Measurements from ENCODE around the gene FGF5.
"Not testable (repeated sequence)": the region's sequence is repeated elsewhere in the genome, so short reads cannot be mapped to it uniquely, and the experiment has no call there.

Gene FGF5

DNA sequence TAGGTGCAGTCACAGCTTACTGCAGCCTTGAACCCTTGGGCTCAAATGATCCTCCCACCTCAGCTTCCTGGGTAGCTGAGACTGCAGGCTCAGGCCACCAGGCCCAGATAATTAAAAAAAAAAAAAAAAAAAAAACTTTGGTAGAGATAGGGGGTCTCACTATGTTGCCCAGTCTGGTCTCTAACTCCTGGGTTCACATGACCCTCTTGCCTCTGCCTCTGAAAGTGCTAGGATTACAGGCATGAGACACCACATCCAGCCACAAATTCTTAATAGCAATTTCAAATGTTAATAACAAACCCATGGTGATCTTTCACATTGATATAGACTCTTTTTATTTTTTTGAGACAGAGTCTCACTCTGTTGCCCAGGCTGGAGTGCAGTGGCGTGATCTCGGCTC, 12.3 kb upstream of the FGF5 start:
- no peak for DNase-seq (ENCODE audit: low read depth)

DNA sequence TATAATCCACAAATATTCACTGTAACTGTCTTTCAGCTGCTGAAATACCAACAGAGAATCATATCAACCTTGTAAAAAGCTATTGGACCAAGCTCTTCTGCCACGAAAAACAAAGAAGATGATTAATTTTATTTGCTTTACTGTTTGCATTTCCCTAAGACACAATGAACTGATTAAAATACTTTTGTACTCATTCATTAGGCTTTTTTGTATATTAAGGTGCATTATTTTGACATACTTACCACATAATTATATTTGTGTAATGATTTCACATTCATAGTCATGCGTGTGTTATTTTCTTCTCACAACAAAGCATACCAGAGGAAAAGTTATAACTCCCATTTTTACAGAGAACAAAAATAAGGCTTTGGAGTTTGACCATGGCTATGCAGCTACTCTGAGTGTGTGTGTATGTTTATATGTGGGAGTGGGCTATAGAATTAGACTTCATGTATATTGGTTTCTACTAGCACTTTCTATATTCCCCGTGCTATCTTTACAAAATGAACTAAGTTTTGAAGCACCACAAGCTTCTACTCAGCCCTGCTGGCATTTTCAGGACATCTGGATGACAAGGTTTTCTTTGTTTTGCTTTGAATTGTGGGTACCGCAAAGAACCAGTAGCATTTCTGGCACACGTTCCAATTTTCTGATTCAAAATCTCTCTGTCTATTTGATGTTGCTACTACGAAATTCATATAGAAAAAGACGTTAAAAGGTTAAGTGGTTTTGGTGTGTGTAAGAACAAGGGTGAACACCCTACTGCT, 11.0 kb upstream of the FGF5 start:
- DNase-seq (ENCODE audit: low read depth), result no peak

DNA sequence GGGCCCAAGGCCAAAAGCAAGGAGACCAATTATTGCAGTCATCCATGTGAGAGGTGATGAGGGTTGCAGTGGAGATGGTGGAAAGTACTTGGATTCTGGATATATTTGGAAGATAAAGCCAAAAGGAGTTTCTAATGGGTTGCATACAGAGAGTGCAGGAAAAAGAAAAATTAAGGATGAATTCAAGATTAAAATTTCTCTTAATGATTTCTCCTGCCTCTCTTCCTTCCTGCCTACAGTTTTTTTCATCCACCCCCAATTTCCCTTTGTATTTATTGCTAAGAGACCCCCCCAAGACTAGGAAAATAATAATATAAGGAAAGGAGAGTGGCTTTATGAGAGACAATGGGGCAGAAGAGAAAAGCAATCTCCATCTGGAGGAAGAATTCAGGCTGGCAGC, 8.6 kb upstream of the FGF5 start:
- no peak for DNase-seq (ENCODE audit: low read depth)

DNA sequence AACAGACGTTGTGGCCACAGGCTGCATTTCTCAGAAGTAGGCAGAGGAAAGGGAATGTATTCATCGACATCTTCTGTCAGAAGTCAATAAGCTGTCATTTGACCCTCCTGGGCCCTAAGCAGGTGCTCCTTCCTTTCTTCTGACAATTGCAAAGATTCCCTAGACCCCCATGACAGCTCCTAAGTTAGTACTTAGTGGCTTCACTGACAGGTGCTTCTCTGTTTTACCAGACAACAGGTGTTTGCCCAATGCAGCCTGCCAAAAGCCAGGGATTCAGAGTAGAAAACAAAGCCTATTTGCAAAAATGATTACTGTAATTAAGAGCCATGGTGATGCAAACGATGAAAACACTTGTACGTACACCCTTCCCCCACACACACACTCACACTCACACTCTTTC, 7.5 kb upstream of the FGF5 start:
- DNase-seq (ENCODE audit: low read depth), result no peak

DNA sequence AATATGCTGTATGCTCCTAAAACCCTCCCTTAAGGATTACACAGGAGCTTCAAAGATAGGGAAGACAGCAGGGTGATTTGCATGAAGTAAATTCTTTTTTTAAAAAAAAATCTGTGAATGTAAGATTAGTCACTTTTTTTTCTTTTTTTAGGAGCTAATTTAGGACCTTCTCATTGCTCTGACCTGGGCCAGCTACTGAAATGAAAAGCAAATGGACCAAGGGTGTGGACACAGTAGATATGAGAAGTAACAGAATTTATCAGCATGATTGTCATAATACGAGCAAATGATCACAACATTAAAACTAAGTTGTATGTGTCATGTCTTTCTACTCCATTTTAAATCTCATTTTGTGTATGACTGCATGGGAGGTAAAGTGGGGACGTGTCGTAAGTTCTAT, 6.6 kb upstream of the FGF5 start:
- no peak for DNase-seq (ENCODE audit: low read depth)

DNA sequence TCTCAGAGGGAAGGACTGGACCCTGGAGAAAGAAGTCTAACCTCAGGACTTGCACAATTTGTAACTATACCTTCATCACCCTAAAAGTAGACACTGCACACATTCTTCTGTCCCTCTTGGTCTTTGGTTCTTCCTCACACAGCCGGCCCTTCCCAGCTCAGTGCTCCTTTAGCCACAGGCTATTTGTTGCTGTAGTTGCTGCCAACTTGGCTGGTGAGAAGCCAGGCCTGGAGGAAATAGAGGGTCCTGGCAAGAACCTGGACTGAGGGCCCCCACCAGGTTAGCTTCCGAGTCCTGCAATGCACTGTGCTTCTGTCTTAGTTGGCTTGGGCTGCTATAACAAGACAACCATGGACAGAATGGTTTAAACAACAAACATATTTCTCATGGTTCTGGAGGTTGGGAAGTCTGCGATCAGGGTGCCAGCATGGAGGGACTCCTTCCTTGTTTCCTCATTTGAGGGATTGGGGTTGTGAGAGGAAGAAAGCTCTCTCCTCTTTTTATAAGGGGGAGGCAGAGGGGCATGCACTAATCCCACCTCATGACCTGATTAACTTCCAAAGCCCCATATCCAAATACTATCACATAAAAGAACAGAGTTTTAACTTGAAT, 4.4 kb upstream of the FGF5 start:
- DNase-seq (ENCODE audit: low read depth), result no peak

DNA sequence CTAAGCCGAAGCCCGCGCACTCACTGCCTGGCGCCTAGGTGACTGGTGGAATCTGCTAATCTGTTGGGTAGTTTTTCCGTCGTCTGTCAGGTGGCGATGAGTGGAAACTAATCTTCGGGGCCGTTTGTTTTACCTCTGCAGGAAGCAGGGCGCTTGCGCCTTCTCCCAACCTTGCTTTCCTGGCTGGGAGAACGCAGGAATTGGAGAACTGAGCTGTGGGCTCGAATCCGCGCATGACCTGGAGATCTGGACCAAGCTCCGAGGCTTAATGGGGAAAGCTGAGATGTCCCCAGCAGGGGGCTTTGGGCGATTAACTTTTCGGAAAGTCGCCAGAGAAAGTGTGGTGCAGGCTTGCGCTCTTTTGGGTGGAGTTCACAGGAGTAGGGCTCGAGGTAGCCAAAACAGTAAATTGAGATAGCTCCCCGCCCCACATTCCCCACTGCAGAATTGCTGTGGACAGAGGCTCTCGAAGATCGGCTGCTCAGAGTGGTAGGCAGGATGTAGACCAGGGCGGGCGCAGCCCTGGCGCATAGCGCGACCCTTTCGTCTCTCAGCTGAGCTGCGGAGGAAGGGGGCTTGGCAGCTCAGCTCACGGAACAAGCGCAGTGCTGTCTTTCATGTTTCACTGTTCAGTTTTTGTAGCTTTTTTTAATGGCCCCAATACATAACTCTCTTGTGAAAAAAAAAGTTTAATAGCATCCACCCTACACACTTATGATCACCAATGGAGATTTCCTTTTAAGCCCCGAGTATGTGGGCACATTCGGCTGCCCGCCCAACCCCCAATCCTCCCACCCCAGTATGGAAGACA, 2.7 kb upstream of the FGF5 start:
- DNase-seq (ENCODE audit: low read depth), result no peak

DNA sequence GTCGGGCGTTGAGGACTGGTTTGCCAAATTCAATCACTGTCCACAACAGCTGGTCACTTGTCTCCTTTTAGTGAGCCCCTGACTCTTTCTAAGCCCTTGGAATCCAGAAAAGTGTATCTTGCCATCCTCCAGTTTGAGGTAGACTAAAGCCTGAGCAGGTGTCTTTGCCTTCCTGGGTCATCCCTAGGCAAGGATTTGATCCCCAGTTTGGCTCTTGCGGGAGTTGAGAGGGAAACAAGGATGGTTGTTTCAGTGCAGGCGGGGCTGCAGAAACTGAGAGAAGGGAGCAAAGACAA, 2.2 kb upstream of the FGF5 start:
- no peak for DNase-seq (ENCODE audit: low read depth)

DNA sequence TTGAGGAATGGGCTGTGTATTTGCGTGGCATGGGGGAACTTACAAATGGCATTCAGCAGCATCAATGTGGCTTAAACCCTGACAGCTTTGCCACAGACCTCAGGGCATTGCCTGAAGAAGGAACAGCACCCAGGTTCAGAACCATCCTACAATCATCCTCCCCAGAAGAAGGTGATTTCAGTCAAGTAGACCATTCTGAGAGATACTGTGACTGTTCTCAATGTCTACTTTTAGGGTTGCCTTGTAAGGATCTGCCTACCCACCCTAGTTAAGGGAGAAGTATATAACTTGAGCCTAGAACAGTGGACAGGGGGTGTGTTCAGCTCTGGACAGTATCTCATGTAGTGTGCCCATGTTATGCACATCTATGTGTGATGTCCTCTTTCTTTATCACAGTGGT, 1.6 kb upstream of the FGF5 start:
- no peak for DNase-seq (ENCODE audit: low read depth)

DNA sequence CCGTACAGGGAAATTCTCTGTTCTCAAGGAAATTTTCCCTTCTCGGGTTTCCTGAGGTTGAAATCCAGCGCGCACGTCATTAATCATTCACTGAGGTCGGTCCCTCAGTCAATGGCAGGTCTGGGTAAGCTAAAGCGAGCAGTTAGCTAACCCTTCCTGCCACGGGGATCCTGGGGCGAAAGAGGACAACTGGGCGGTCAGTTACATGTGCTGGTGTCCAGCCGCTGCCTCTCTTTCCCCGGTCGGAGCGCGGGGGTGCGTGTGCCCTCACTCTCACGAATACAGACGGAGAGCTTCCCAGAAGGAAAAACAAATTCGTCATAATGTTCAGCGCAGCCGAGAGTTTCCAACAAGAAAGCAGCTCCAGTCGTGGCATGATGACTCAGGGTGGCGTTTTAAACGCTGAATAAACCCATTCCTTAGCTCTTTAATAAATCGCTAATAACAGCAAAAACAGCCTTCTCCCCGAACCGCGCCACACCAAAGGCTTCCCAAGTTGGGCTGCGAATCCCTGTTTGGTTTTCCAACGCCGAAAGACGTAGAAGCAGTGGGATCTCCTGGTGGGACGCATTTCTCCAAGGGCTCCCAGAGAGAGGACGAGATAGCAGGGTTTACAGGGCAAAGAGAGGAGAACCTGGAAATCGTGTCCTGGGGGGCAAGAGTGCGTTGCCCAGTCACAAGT, 752 bp upstream of the FGF5 start:
- DNase-seq (ENCODE audit: low read depth), result no peak

DNA sequence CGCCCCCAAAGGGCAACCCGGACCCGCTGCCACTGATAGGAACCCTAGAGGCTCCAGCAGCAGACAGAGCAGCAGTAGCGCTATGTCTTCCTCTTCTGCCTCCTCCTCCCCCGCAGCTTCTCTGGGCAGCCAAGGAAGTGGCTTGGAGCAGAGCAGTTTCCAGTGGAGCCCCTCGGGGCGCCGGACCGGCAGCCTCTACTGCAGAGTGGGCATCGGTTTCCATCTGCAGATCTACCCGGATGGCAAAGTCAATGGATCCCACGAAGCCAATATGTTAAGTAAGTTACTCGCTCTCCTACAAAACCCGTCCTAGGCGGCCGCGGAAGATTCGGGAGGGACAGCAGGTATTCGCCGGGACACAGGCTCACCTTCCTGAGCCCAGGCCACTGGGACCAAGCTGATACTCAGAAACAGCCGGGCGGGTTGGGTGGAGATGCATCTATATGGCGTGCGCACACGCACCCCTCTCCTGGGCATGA, 477 bp downstream of the FGF5 start:
- no peak for DNase-seq (ENCODE audit: low read depth)

DNA sequence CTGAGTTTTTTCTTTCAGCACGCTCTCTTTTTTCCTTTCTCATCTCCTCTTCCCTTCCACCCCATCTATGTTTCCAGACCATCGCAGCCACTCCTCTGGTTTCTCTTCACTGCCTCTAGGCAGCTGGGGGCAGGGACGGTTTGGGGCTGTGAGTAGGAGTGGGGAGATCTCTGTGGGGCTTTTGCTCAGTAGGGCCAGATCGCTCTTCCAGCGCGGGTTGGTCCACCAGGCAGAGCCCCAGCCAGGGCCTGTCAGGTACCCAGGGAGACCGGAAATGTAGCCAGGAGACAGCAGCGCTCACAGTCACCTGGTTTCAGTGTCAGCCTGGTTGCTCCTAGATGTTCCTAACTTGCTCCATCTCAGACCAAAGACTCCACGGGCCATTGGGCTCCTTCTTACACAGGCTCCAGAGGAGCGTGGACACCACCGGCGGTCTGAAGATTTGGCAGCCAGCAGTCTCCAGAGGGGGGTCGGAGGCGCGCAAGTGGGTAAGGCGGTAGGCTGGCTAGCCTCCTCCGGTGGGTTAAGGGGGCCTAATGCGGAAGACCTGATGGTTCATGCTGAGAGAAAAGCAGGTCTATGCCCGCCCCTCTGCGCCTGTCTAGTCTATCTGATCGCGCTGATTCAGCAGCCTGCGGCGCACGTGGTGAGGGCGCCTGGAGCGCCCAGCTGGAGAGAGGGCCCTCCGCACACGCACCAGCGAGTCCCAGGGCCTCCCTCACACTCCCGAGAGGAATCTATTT, 1.8 kb downstream of the FGF5 start:
- no peak for DNase-seq (ENCODE audit: low read depth)

DNA sequence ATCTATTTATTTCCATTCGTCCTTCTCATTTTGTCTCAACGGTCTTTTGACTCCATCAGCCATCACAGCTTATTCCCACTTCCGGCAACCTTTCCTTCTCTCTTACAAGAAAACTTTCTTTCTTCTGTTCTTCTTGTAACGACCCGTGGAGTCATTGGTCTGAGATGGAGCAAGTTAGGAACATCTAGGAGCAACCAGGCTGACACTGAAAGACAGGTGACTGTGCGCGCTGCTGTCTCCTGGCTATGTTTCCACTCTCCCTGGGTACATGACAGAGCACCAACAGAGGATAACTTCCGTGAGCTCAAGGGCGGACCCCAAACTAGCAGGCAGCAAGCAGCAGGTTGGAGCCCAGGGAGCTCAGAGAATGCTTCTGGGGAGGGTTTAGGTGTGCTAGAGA, 2.5 kb downstream of the FGF5 start:
- no peak for DNase-seq (ENCODE audit: low read depth)

DNA sequence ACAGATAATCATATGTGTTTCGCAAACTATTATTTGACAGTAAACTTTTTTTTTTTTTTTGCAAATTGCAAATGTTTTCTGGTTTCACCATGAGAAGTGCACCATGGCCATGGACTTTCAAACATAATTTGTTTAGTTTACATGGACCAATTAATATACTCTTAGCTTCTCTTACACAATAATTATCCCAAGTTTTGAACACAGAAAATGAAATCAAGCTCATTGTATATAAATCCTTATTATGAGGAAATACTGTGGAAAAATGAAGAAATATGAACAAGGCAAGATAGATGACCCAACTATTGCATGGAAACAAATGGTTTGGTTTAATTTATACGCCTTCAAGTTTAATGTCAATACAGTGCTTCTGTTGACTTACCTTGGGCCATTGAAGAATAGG, 3.9 kb downstream of the FGF5 start:
- no peak for DNase-seq (ENCODE audit: low read depth)

DNA sequence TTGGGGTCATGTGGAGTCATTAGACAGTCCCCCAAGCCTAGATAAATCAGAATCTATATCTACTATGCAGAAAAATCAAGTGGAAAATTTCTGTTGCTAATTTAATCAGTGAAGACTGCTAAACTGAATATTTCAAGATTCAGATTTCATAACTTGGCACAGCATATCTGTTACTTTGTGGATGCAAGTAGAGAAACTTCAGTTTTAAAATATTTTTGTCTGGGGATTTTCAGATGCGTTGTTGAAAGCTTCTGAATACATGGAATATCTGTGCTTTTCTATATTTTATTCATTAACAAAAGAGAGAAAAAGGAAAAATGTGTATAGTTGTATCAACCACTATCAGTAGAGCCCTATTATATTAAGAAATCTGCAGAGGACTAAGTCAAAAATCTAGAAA, 4.4 kb downstream of the FGF5 start:
- DNase-seq (ENCODE audit: low read depth), result no peak

DNA sequence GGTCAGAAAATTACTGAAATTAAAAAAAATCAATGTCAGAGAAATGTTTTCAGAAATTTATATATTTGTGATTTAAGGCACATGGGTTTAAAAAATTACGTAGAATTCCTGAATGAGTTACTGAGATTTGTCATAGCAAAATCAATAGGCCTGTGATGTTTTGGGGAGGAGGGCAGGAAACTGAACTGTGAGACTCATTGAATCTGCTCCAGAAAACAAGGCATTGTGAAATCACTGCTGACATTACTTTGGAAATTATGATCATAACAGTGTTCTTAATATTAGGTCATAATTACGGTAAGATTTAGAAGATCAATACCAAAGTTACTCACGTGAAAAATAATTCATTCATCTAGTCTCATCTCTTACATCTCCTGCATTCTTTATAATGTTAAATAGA, 5.3 kb downstream of the FGF5 start:
- DNase-seq (ENCODE audit: low read depth), result no peak

DNA sequence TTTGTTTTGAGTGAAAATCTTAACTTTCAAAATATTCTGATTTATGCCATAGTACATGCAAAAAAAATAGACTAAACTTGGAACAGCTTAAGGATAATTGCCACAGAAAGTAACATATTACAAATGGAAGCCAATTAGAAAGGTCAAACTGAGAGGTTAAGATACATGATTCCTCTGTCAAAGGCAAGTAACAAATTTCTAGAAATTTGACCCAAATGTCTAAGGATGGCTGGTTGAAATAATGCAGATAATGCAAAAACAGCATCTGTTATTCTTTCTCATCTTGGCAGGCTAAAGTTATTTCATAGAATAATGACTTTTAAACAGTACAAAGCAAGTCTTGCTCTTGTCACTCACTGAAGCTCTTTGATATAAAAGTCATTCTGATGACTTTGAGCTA, 10.5 kb downstream of the FGF5 start:
- no peak for DNase-seq (ENCODE audit: low read depth)

DNA sequence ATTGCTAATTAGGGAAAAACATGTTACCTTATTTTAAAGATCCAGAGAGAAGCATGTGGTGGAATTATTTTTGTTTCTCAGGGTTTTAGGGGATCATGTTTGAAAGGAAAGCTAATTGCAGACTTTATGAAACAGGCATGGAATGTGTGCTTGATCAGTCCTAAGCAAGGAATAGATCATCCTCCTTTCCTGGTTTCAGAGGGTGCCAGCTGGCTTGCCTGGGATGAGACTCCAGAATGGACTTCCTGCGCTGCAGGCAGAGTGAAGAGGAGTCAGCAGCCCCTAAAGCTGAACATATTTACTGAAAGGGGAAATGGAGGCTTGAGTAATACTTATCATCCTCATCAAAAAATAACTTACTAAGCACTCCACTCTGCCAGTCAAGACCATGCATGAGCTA, 13.3 kb downstream of the FGF5 start:
- DNase-seq (ENCODE audit: low read depth), result no peak

DNA sequence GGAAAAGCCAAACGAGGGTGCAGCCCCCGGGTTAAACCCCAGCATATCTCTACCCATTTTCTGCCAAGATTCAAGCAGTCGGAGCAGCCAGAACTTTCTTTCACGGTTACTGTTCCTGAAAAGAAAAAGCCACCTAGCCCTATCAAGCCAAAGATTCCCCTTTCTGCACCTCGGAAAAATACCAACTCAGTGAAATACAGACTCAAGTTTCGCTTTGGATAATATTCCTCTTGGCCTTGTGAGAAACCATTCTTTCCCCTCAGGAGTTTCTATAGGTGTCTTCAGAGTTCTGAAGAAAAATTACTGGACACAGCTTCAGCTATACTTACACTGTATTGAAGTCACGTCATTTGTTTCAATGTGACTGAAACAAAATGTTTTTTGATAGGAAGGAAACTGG, 20.0 kb downstream of the FGF5 start:
- no peak for DNase-seq (ENCODE audit: low read depth)

DNA sequence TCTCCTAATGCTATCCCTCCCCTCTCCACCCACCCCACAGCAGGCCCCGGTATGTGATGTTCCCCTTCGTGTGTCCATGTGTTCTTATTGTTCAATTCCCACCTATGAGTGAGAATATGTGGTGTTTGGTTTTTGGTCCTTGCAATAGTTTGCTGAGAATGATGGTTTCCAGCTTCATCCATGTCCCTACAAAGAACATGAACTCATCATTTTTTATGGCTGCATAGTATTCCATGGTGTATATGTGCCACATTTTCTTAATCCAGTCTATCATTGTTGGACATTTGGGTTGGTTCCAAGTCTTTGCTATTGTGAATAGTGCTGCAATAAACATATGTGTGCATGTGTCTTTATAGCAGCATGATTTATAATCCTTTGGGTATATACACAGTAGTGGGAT, 24.2 kb downstream of the FGF5 start:
- DNase-seq (ENCODE audit: low read depth), result not testable (repeated sequence)

DNA sequence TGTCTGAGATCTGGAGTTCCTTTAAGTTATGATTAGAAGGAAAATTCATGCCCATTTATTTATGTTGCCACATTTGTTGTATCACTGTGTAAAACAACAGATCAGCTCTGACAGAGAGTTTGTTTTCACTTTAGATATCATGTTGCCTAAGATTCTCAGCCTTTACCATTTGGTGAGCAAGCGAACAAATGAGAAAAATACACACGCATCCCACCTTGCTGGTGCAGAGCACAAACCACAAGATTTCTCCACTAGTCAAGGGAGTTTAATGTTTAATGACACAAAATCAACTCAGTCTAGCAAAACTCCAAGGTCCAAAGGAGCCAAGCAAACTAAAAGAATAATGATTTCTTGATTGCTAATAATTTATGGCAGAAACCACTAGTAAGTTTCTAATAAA, 27.7 kb downstream of the FGF5 start:
- DNase-seq (ENCODE audit: low read depth), result no peak

DNA sequence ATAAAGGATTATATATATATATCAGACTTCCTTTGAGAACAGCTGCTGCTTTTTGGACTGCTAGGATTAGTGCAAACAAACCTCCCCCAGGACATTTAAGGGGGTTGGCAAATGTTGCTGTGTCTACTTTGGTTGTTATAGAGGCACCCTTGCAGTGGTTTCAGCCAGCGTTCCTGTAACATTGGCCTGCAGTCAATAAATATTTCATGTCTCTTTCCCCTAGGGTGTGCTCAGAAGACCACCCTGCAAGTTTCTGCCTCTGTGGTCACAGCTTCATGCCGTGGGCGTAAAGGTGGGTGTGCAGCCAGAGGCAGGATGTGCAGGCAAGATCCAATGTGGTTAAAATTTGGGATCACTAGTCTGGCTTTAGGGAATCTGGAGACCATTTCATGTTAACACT, 28.9 kb downstream of the FGF5 start:
- DNase-seq (ENCODE audit: low read depth), result no peak

All from stimulated activated CD8-positive, alpha-beta memory T cell treated with anti-CD3 and anti-CD28 coated beads, Interleukin-4, amount 100 ng/mL, for 24 hours (primary cell).